Measurements from ENCODE around the gene MGAT4A. TPM values are rescaled to one million over a fixed set of nuclear protein-coding genes. Genes with fewer than 3 reads are reported as not detected.

Gene MGAT4A
- total RNA-seq, 4 donors from 2014 or later, result 4.2 to 14.1 (median 12.2) TPM

GRCh38 chr2:98777076-98777475 is 46.1 kb upstream of the MGAT4A start:
- TF ChIP-seq POLR2A (IDR thresholded peaks at IDR 0.05), result no peak
- TF ChIP-seq CTCF (IDR thresholded peaks at IDR 0.05 in 4 of 5, conservative IDR thresholded peaks at IDR 0.05 in 1 of 5), result no peak
- Histone ChIP-seq H3K27ac (no peak overlapping the region), H3K4me1 (no peaks in the 10 kb centered on the region), H3K4me3 (no peak overlapping the region), H3K9me3 (no peaks in the 10 kb centered on the region), H3K36me3 (no peaks in the 10 kb centered on the region), H3K27me3 (no peaks in the 10 kb centered on the region)
- no peak for ATAC-seq
- DNase-seq, result no peak
- in situ Hi-C loops (cut with MboI; ENCODE audit: low sequenced_read_pairs in 4 of 4), result no loop called here
- intact Hi-C loops (cut with DNase I; ENCODE audit: low total_unique reads), result no loop called here

GRCh38 chr2:98776136-98776535 is 45.2 kb upstream of the MGAT4A start:
- Histone ChIP-seq H3K36me3 (no peaks in the 10 kb centered on the region), H3K9me3 (no peaks in the 10 kb centered on the region), H3K27ac (no peak overlapping the region), H3K4me3 (no peak overlapping the region), H3K27me3 (no peaks in the 10 kb centered on the region), H3K4me1 (no peaks in the 10 kb centered on the region)
- in situ Hi-C loops (cut with MboI; ENCODE audit: low sequenced_read_pairs in 4 of 4), result no loop called here
- no peak for ATAC-seq
- TF ChIP-seq CTCF (IDR thresholded peaks at IDR 0.05 in 4 of 5, conservative IDR thresholded peaks at IDR 0.05 in 1 of 5), result no peak
- no peak for TF ChIP-seq POLR2A (IDR thresholded peaks at IDR 0.05)
- DNase-seq, result no peak
- intact Hi-C loops (cut with DNase I; ENCODE audit: low total_unique reads), result no loop called here

GRCh38 chr2:98775146-98775986 is 44.4 kb upstream of the MGAT4A start:
- TF ChIP-seq POLR2A (IDR thresholded peaks at IDR 0.05), result no peak
- TF ChIP-seq CTCF (IDR thresholded peaks at IDR 0.05 in 4 of 5, conservative IDR thresholded peaks at IDR 0.05 in 1 of 5), result no peak
- in situ Hi-C loops (cut with MboI; ENCODE audit: low sequenced_read_pairs in 4 of 4), result no loop called here
- ATAC-seq, result no peak

GRCh38 chr2:98773907-98774306 is 43.0 kb upstream of the MGAT4A start:
- Histone ChIP-seq H3K4me1 (no peaks in the 10 kb centered on the region), H3K9me3 (no peaks in the 10 kb centered on the region), H3K36me3 (no peaks in the 10 kb centered on the region), H3K4me3 (no peak overlapping the region), H3K27me3 (no peaks in the 10 kb centered on the region), H3K27ac (no peak overlapping the region)
- TF ChIP-seq CTCF (IDR thresholded peaks at IDR 0.05 in 4 of 5, conservative IDR thresholded peaks at IDR 0.05 in 1 of 5), result no peak
- TF ChIP-seq POLR2A (IDR thresholded peaks at IDR 0.05), result no peak
- no peak for DNase-seq
- intact Hi-C loops (cut with DNase I; ENCODE audit: low total_unique reads) (no loop called here), in situ Hi-C loops (cut with MboI; ENCODE audit: low sequenced_read_pairs in 4 of 4) (no loop called here)
- no peak for ATAC-seq

More at GRCh38 chr2:98775146-98775986, 44.4 kb upstream of the MGAT4A start:
- H3K4me1 ChIP-seq, result no peaks in the 10 kb centered on the region
- H3K4me3 ChIP-seq, result no peak overlapping the region
- no peaks in the 10 kb centered on the region for H3K9me3 ChIP-seq
- no peaks in the 10 kb centered on the region for H3K36me3 ChIP-seq
- H3K27me3 ChIP-seq, result no peaks in the 10 kb centered on the region
- intact Hi-C loops (cut with DNase I; ENCODE audit: low total_unique reads), result no loop called here
- no peak for DNase-seq
- no peak overlapping the region for H3K27ac ChIP-seq

Data from gastrocnemius medialis (tissue), 4 donors.